ENCODE data around the gene SLC35E2B. TPM values are rescaled to one million over a fixed set of nuclear protein-coding genes. Genes with fewer than 3 reads are reported as not detected.

The SLC35E2B gene
- total and polyA plus RNA-seq, 2 of the 13 experiments (the other 11 are each of a cell fraction or from before 2014, with no cell fraction given): 14.1 to 19.7 TPM

DNA sequence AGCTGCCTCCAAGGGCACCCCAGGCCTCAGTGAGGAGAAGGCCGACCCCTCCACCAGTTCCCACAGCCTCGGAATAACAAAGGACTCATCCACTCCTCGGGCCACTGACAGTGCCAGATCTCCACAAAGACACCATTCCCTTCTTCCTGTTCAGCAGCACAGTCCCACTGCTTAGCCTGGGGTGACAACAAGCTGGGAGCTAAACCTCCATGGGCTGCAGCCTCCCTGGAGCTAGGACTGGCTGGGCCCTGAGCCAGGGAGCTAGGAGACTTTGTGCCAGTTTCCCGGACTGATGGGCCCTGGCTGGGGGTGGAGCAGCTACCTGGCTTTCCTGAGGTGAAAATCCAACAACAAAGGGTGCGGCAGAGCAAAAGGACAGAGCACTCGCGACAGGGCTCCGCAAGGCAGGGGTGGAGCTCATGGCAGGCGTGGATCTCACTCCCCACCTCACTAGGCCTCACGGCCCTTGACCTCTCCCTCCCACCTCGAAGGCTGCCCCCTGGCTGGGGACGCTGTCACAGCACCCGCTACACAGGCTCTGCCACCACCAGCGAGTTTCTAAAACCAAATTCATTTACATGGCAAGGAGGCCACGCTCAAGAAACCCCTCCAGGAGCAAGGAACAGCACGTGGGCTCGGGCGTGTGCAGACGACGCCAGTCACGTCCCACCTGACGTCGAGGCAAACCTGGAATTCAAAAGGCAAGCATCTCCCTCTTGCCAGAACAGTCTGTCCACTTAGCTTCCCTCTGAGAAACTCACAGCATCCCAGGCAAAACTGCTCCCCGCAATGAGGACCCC lies 13.8 kb downstream of the SLC35E2B start:
- H2AFZ ChIP-seq (ENCODE audit: low read length): no peak overlapping the region
- no TSS peak for BruUV-seq (replicated peaks)
- peak; percentile 90 for FAIRE-seq
- H3K9me3 ChIP-seq (ENCODE audit: low read length): no peaks in the 10 kb centered on the region
- ChIA-PET POLR2A (interaction anchor here (0.8 to 1.5 kb wide), 5 partner anchors 63 to 245 kb away, joined by 3 to 8 read pairs (median 4); partner anchors contain the start of gene MIB2), CTCF (ENCODE audit: low intra/inter-chr PET ratio, low total read pairs) (no interaction called here)
- peaks cover 6% of the 10 kb centered on the region for H3K79me2 ChIP-seq (ENCODE audit: insufficient read depth, low read length)
- peak overlapping the region; percentile 14 to 70 (median 47); a peak in 5 of 6 replicates for H3K4me3 ChIP-seq (replicated peaks in 1 of 3; ENCODE audit: insufficient read depth in 1 of 3, low read depth in 2 of 3, low read length in 3 of 3)
- ATAC-seq: peak; percentile 88
- H3K27me3 ChIP-seq (ENCODE audit: control insufficient read depth in 1 of 2, insufficient read depth in 2 of 2, low read length in 2 of 2): no peaks in the 10 kb centered on the region
- peak overlapping the region; percentile 80 for H3K27ac ChIP-seq (ENCODE audit: extremely low read length, insufficient read depth, low read length)
- intact Hi-C loops (cut with micrococcal nuclease; ENCODE audit: unreplicated experiment) (no loop called here), in situ Hi-C loops (cut with HindIII; ENCODE audit: extremely low pct_ligation_motif_present, low pct_unique_long_range_greater_than_20kb) (no loop called here)
- 10% methylated on average over 7 of the region's 24 CpGs for WGBS (ENCODE audit: low lambda C conversion rate)
- peak; percentile 86 for DNase-seq (ENCODE audit: low spot score)
- H3K4me2 ChIP-seq (ENCODE audit: low read depth, low read length): peak overlapping the region; percentile 83
- no peaks in the 10 kb centered on the region; the same call in 1 of the 2 replicates for H4K20me1 ChIP-seq (ENCODE audit: insufficient read depth, low read length)
- no peaks in the 10 kb centered on the region; a peak in 1 of 5 replicates for H3K36me3 ChIP-seq (replicated peaks in 1 of 2; ENCODE audit: control insufficient read depth in 1 of 2, insufficient read depth in 2 of 2, low read length in 2 of 2)
- peak overlapping the region; percentile 74 for H3K9ac ChIP-seq (ENCODE audit: insufficient read depth, low read depth, low read length)
- H3K4me1 ChIP-seq (ENCODE audit: insufficient read depth, low read length): peaks cover 55% of the 10 kb centered on the region
- peak; percentile 70; the same call in 1 of the 2 replicates for TF ChIP-seq ZNF564 (CRISPR knock-in tag; IDR thresholded peaks at IDR 0.05)
- peak; percentile 95 for TF ChIP-seq XRCC5 (optimal IDR thresholded peaks at IDR 0.05; ENCODE audit: low read length)
- no peak for TF ChIP-seq ELF3 (CRISPR knock-in tag; IDR thresholded peaks at IDR 0.05)
- TF ChIP-seq BHLHE40 (IDR thresholded peaks at IDR 0.05; ENCODE audit: low read length): 0 out of 2 replicates have a peak, but pooled peaks have one; percentile 4
- TF ChIP-seq, protein P1, sequence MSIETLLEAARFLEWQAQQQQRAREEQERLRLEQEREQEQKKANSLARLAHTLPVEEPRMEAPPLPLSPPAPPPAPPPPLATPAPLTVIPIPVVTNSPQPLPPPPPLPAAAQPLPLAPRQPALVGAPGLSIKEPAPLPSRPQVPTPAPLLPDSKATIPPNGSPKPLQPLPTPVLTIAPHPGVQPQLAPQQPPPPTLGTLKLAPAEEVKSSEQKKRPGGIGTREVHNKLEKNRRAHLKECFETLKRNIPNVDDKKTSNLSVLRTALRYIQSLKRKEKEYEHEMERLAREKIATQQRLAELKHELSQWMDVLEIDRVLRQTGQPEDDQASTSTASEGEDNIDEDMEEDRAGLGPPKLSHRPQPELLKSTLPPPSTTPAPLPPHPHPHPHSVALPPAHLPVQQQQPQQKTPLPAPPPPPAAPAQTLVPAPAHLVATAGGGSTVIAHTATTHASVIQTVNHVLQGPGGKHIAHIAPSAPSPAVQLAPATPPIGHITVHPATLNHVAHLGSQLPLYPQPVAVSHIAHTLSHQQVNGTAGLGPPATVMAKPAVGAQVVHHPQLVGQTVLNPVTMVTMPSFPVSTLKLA (IDR thresholded peaks at IDR 0.05): no peak
- no peak for TF ChIP-seq ZNF737 (CRISPR knock-in tag; IDR thresholded peaks at IDR 0.05; ENCODE audit: borderline replicate concordance)
- TF ChIP-seq ZNF451 (CRISPR knock-in tag; IDR thresholded peaks at IDR 0.05): no peak
- no peak for TF ChIP-seq ZNF484 (CRISPR knock-in tag; IDR thresholded peaks at IDR 0.05; ENCODE audit: borderline replicate concordance, low read depth)
- TF ChIP-seq ZSCAN31 (CRISPR knock-in tag; IDR thresholded peaks at IDR 0.05; ENCODE audit: low read depth): 0 out of 2 replicates have a peak, but pooled peaks have one; percentile 29
- TF ChIP-seq NR2F2 (IDR thresholded peaks at IDR 0.05; ENCODE audit: borderline replicate concordance, low read depth): peak; percentile 80
- peak; percentile 70; the same call in 1 of the 2 replicates for TF ChIP-seq MAZ (IDR thresholded peaks at IDR 0.05; ENCODE audit: borderline replicate concordance, low read depth, low read length)
- peak; percentile 50; the same call in 1 of the 2 replicates for TF ChIP-seq MAZ (CRISPR knock-in tag; IDR thresholded peaks at IDR 0.05; ENCODE audit: low read depth)
- TF ChIP-seq, protein P2, sequence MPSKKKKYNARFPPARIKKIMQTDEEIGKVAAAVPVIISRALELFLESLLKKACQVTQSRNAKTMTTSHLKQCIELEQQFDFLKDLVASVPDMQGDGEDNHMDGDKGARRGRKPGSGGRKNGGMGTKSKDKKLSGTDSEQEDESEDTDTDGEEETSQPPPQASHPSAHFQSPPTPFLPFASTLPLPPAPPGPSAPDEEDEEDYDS (CRISPR knock-in tag; IDR thresholded peaks at IDR 0.05): peak; percentile 47; the same call in 1 of the 2 replicates
- TF ChIP-seq ARID2 (CRISPR knock-in tag; IDR thresholded peaks at IDR 0.05; ENCODE audit: borderline replicate concordance): no peak
- TF ChIP-seq ZNF720 (CRISPR knock-in tag; IDR thresholded peaks at IDR 0.05): no peak
- TF ChIP-seq MEF2D (CRISPR knock-in tag; IDR thresholded peaks at IDR 0.05): no peak; the same call in 1 of the 2 replicates
- 0 out of 2 replicates have a peak, but pooled peaks have one; percentile 24 for TF ChIP-seq ZNF124 (CRISPR knock-in tag; IDR thresholded peaks at IDR 0.05)
- TF ChIP-seq ARNT (IDR thresholded peaks at IDR 0.05): no peak
- TF ChIP-seq, protein P3, sequence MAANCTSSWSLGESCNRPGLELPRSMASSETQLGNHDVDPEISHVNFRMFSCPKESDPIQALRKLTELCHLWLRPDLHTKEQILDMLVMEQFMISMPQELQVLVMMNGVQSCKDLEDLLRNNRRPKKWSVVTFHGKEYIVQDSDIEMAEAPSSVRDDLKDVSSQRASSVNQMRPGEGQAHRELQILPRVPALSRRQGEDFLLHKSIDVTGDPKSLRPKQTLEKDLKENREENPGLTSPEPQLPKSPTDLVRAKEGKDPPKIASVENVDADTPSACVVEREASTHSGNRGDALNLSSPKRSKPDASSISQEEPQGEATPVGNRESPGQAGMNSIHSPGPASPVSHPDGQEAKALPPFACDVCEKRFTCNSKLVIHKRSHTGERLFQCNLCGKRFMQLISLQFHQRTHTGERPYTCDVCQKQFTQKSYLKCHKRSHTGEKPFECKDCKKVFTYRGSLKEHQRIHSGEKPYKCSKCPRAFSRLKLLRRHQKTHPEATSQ (CRISPR knock-in tag; IDR thresholded peaks at IDR 0.05; ENCODE audit: borderline replicate concordance): no peak
- TF ChIP-seq, protein P4, sequence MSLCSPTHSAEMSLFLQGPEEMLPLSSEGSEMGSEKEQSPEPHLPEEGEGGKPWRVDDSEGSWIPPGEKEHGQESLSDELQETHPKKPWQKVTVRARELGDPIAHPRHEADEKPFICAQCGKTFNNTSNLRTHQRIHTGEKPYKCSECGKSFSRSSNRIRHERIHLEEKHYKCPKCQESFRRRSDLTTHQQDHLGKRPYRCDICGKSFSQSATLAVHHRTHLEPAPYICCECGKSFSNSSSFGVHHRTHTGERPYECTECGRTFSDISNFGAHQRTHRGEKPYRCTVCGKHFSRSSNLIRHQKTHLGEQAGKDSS (CRISPR knock-in tag; IDR thresholded peaks at IDR 0.05; ENCODE audit: borderline replicate concordance, low read depth): peak; percentile 24; the same call in 1 of the 2 replicates

Measured in HepG2 (cell line).